ENCODE measurements around the gene ELF1. TPM values are rescaled to one million over a fixed set of nuclear protein-coding genes. Genes with fewer than 3 reads are reported as not detected.
A peak's percentile ranks its signal among the peaks of the same experiment; 100 is the strongest.

ELF1 gene
- total and polyA plus RNA-seq, 2 of the 4 experiments (the other 2 are of a cell fraction): 25.4 to 27.6 TPM

GRCh38 chr13:40986101-40986856, 32.8 kb downstream of the ELF1 start:
- Histone ChIP-seq H3K4me2 (ENCODE audit: low read depth, low read length) (peak overlapping the region; percentile 49; the same call in 1 of the 2 replicates), H3K9me3 (ENCODE audit: control insufficient read depth, insufficient read depth, low read length) (no peaks in the 10 kb centered on the region), H3K9me1 (ENCODE audit: insufficient read depth, low read length) (peaks cover 3% of the 10 kb centered on the region; the same call in 1 of the 2 replicates), H2BK15ac (ENCODE audit: low read depth, low read length) (no peak overlapping the region), H3K27me3 (ENCODE audit: control insufficient read depth, insufficient read depth, low read length) (no peaks in the 10 kb centered on the region), H3K36me3 (ENCODE audit: control insufficient read depth, insufficient read depth, low read length) (no peaks in the 10 kb centered on the region), H2AFZ (replicated peaks; ENCODE audit: low read length, poor library complexity) (no peak overlapping the region), H3K27ac (ENCODE audit: insufficient read depth, low read length) (no peak overlapping the region), H3K4me3 (ENCODE audit: insufficient read depth, low read depth, low read length) (no peak overlapping the region), H2BK5ac (ENCODE audit: low read depth, low read length, poor library complexity, severe bottlenecking) (no peak overlapping the region), H3K56ac (ENCODE audit: extremely low read depth, insufficient read depth, low read length) (no peak overlapping the region), H4K5ac (ENCODE audit: low read depth, low read length) (no peak overlapping the region), H3K79me1 (ENCODE audit: low read depth in 1 of 2, low read length in 2 of 2) (peaks cover 30 to 52% of the 10 kb centered on the region in 2 experiments), H2BK20ac (ENCODE audit: low read depth, low read length) (no peak overlapping the region), H4K91ac (ENCODE audit: insufficient read depth, low read depth, low read length) (no peak overlapping the region), H4K20me1 (ENCODE audit: insufficient read depth, low read length) (peaks cover 16% of the 10 kb centered on the region; the same call in 1 of the 2 replicates), H3K18ac (ENCODE audit: low read depth, low read length) (no peak overlapping the region), H3K4me1 (ENCODE audit: control insufficient read depth, insufficient read depth, low read length) (peaks cover 5% of the 10 kb centered on the region; the same call in 1 of the 2 replicates), H3K9ac (ENCODE audit: low read depth, low read length) (no peak overlapping the region), H3K23ac (ENCODE audit: low read depth, low read length) (no peak overlapping the region), H4K8ac (ENCODE audit: low read depth in 2 of 2, low read length in 2 of 2) (no peak overlapping the region), H3K14ac (replicated peaks; ENCODE audit: low read depth, low read length) (no peak overlapping the region), H2AK9ac (replicated peaks; ENCODE audit: low read depth, low read length, poor library complexity) (no peak overlapping the region), H3K4ac (ENCODE audit: low read depth, low read length) (no peak overlapping the region), H2AK5ac (ENCODE audit: low read depth, low read length) (no peak overlapping the region), H2BK120ac (ENCODE audit: low read depth, low read length) (no peak overlapping the region)
- TF ChIP-seq ELK1 (IDR thresholded peaks at IDR 0.05; ENCODE audit: borderline replicate concordance, low read depth, low read length) (no peak), CHD1 (IDR thresholded peaks at IDR 0.05; ENCODE audit: low read depth, low read length) (no peak), MAZ (IDR thresholded peaks at IDR 0.05; ENCODE audit: borderline replicate concordance, low read depth, low read length) (no peak), MXI1 (IDR thresholded peaks at IDR 0.05; ENCODE audit: borderline replicate concordance, low read depth, low read length) (no peak), SMC3 (IDR thresholded peaks at IDR 0.05; ENCODE audit: low read depth, low read length) (no peak), POLR2A (IDR thresholded peaks at IDR 0.05; ENCODE audit: low read depth, low read length) (no peak)
- in situ Hi-C loops (cut with MboI; ENCODE audit: low sequenced_read_pairs): no loop called here
- POLR2A ChIA-PET (ENCODE audit: unreplicated experiment): no interaction called here
- peak; percentile 76 for DNase-seq
- intact Hi-C loops (cut with micrococcal nuclease): loop anchor here (5.0 kb wide), 1 partner anchor 66 kb away; no protein-coding TSS in a partner anchor
- peak; percentile 76 for ATAC-seq (ENCODE audit: low read depth)
- WGBS, 2 experiments (ENCODE audit: extremely low coverage in 2 of 2, insufficient read length in 1 of 2): 0% methylated on average over 1 of the region's 5 CpGs; no CpG with 5 or more reads in 1 of the 2 experiments
- CTCF ChIA-PET: interaction anchor here (0.5 to 0.6 kb wide), 2 partner anchors 65 to 198 kb away, joined by 3 to 4 read pairs; no protein-coding TSS in a partner anchor
- no TSS peak for BruUV-seq (replicated peaks)
- dilution Hi-C loops (cut with HindIII; ENCODE audit: low sequenced_read_pairs, unreplicated experiment): no loop called here
